ENCODE results near the gene TBC1D2B. TPM values are rescaled to one million over a fixed set of nuclear protein-coding genes. Genes with fewer than 3 reads are reported as not detected.
"Not testable (repeated sequence)": the region's sequence is repeated elsewhere in the genome, so short reads cannot be mapped to it uniquely, and the experiment has no call there.

Gene TBC1D2B
- total RNA-seq, 1 donor from 2014 or later, result 75.5 TPM

- DNase-seq (ENCODE audit: low spot score), result no peak
Measured at GRCh38 chr15:78003539-78004008, 73.9 kb downstream of the TBC1D2B start.

- DNase-seq (ENCODE audit: low spot score), result no peak
Measured at GRCh38 chr15:78002996-78003395, 74.5 kb downstream of the TBC1D2B start.

GRCh38 chr15:78001656-78002055, 75.9 kb downstream of the TBC1D2B start:
- DNase-seq (ENCODE audit: low spot score), result no peak

- DNase-seq (ENCODE audit: low spot score), result no peak
Measured at GRCh38 chr15:78000927-78001249, 76.6 kb downstream of the TBC1D2B start.

- peak; percentile 84 for DNase-seq (ENCODE audit: low spot score)
Measured at GRCh38 chr15:78000091-78000926, 77.2 kb downstream of the TBC1D2B start.

- DNase-seq (ENCODE audit: low spot score), result no peak
Measured at GRCh38 chr15:77999486-77999885, 78.0 kb downstream of the TBC1D2B start.

- no peak for DNase-seq (ENCODE audit: low spot score)
Measured at GRCh38 chr15:77998592-77998991, 78.9 kb downstream of the TBC1D2B start.

GRCh38 chr15:77997761-77998554, 79.6 kb downstream of the TBC1D2B start:
- not testable (repeated sequence) for DNase-seq (ENCODE audit: low spot score)

GRCh38 chr15:77997221-77997620, 80.3 kb downstream of the TBC1D2B start:
- not testable (repeated sequence) for DNase-seq (ENCODE audit: low spot score)

GRCh38 chr15:77996713-77997171, 80.8 kb downstream of the TBC1D2B start:
- DNase-seq (ENCODE audit: low spot score), result not testable (repeated sequence)

GRCh38 chr15:77996226-77996625, 81.3 kb downstream of the TBC1D2B start:
- DNase-seq (ENCODE audit: low spot score), result not testable (repeated sequence)

GRCh38 chr15:77995537-77995918, 82.0 kb downstream of the TBC1D2B start:
- DNase-seq (ENCODE audit: low spot score), result not testable (repeated sequence)

GRCh38 chr15:77994893-77995536, 82.5 kb downstream of the TBC1D2B start:
- not testable (repeated sequence) for DNase-seq (ENCODE audit: low spot score)

- peak; percentile 55 for DNase-seq (ENCODE audit: low spot score)
Measured at GRCh38 chr15:77993970-77994693, 83.4 kb downstream of the TBC1D2B start.

GRCh38 chr15:77993374-77993911, 84.1 kb downstream of the TBC1D2B start:
- no peak for DNase-seq (ENCODE audit: low spot score)

- DNase-seq (ENCODE audit: low spot score), result no peak
Measured at GRCh38 chr15:77992356-77993222, 84.9 kb downstream of the TBC1D2B start.

GRCh38 chr15:77991658-77992201, 85.8 kb downstream of the TBC1D2B start:
- DNase-seq (ENCODE audit: low spot score), result peak; percentile 82

GRCh38 chr15:77991029-77991406, 86.5 kb downstream of the TBC1D2B start:
- no peak for DNase-seq (ENCODE audit: low spot score)

GRCh38 chr15:77989296-77990143, 88.0 kb downstream of the TBC1D2B start:
- no peak for DNase-seq (ENCODE audit: low spot score)
